SK-N-SH (cell line): ENCODE measurements around the gene ACTR1A. TPM values are rescaled to one million over a fixed set of nuclear protein-coding genes. Genes with fewer than 3 reads are reported as not detected.

ENCODE experiments used
- CTCF ChIA-PET: fragments of 300-600, 350-600 bp; formaldehyde crosslinking; extraction: SDS; loops from one replicate; lab custom pipeline; 2021; lab: Yijun Ruan, JAX
- POLR2A ChIA-PET: fragments of 350-600 bp; sonication (Branson Sonifier 250); formaldehyde crosslinking; extraction: SDS; loops from one replicate; lab custom pipeline; 2020; ENCODE audit warnings: antibody characterized with exemption, inconsistent platforms; lab: Yijun Ruan, JAX
- DNase-seq: peaks from one replicate; pipeline ENCODE4 v3.0.0; 2012
- H2AFZ ChIP-seq: fragments of 200-600 bp; sonication (generic); 2 replicates; pipeline ENCODE4 v1.8.1; 2016; ENCODE audit warnings: antibody characterized with exemption, mild to moderate bottlenecking, low read depth
- H3F3A ChIP-seq: fragments of 200-600 bp; sonication (generic); replicated peaks from 2 replicates; pipeline ENCODE3; 2016; ENCODE audit warnings: antibody characterized with exemption, mild to moderate bottlenecking; ENCODE audit not compliant: insufficient read depth
- H3K27ac ChIP-seq, 2 experiments: fragments of 200-500 bp in 1 of 2; fragments of 200-600 bp in 1 of 2; sonication (Bioruptor generic) in 1 of 2; sonication (generic), shearing (Covaris generic) in 1 of 2; 2 replicates each; pipeline versions ENCODE4 v1.5.1 to v1.6.1; 2014 to 2016; ENCODE audit warnings: low read depth in 2 of 2, inconsistent platforms in 1 of 2, low read length in 1 of 2, mild to moderate bottlenecking in 1 of 2, mixed read lengths in 1 of 2
- H3K27me3 ChIP-seq: fragments of 200-600 bp; sonication (generic), shearing (Covaris generic); 2 replicates; pipeline ENCODE4 v1.6.1; 2016; ENCODE audit warnings: mixed run types; ENCODE audit not compliant: insufficient read depth
- H3K36me3 ChIP-seq, 2 experiments: fragments of 200-500 bp in 1 of 2; fragments of 200-600 bp in 1 of 2; sonication (Bioruptor generic) in 1 of 2; sonication (generic) in 1 of 2; replicated peaks in 1 of 2; 2 replicates each; pipeline versions ENCODE3 to v1.5.1; 2014 to 2016; ENCODE audit warnings: low read length in 1 of 2, mild to moderate bottlenecking in 1 of 2; ENCODE audit not compliant: insufficient read depth in 2 of 2, control insufficient read depth in 1 of 2
- H3K4me1 ChIP-seq, 2 experiments: fragments of 200-500 bp in 1 of 2; fragments of 200-600 bp in 1 of 2; sonication (Bioruptor generic) in 1 of 2; sonication (generic), shearing (Covaris generic) in 1 of 2; 2 replicates each; pipeline versions ENCODE4 v1.5.1 to v1.6.1; 2014 to 2016; ENCODE audit warnings: low read depth in 1 of 2, low read length in 1 of 2, mixed run types in 1 of 2; ENCODE audit not compliant: insufficient read depth in 2 of 2, control insufficient read depth in 1 of 2
- H3K4me2 ChIP-seq: fragments of 200-600 bp; sonication (generic), shearing (Covaris generic); 2 replicates; pipeline ENCODE4 v1.6.1; 2017; ENCODE audit warnings: mixed run types
- H3K4me3 ChIP-seq, 2 experiments: fragments of 200-500 bp in 1 of 2; fragments of 200-600 bp in 1 of 2; sonication (Bioruptor generic) in 1 of 2; sonication (generic), shearing (Covaris generic) in 1 of 2; 2 replicates each; pipeline versions ENCODE4 v1.5.1 to v1.8.1; 2014 to 2016; ENCODE audit warnings: low read depth in 2 of 2, inconsistent platforms in 1 of 2, low read length in 1 of 2, mild to moderate bottlenecking in 1 of 2, mixed read lengths in 1 of 2, moderate library complexity in 1 of 2
- H3K79me2 ChIP-seq: fragments of 200-600 bp; sonication (generic); 2 replicates; pipeline ENCODE4 v1.8.1; 2017; ENCODE audit warnings: mild to moderate bottlenecking; ENCODE audit not compliant: insufficient read depth
- H3K9ac ChIP-seq: fragments of 200-600 bp; sonication (generic); 2 replicates; pipeline ENCODE4 v1.6.1; 2017; ENCODE audit warnings: mixed run types
- H3K9me2 ChIP-seq: fragments of 200-600 bp; sonication (generic); 2 replicates; pipeline ENCODE4 v1.6.1; 2017; ENCODE audit warnings: mixed run types
- H3K9me3 ChIP-seq: fragments of 200-600 bp; sonication (generic); 2 replicates; pipeline ENCODE4 v1.6.1; 2017; ENCODE audit warnings: mixed run types, mild to moderate bottlenecking, moderate library complexity
- H4K20me1 ChIP-seq: fragments of 200-600 bp; sonication (generic); 2 replicates; pipeline ENCODE4 v1.6.1; 2017; ENCODE audit warnings: mild to moderate bottlenecking, mixed run types; ENCODE audit not compliant: insufficient read depth
- GATA2 ChIP-seq: sonication (generic); formaldehyde crosslinking; IDR thresholded peaks from 2 replicates; pipeline ENCODE4 v1.5.0; 2020; ENCODE audit warnings: mild to moderate bottlenecking, missing genetic modification reagents
- IRF3 ChIP-seq: fragments of 150-350 bp; IDR thresholded peaks from 2 replicates; pipeline ENCODE4 v1.6.1; 2016; ENCODE audit warnings: mild to moderate bottlenecking, low read depth, low read length
- MAX ChIP-seq: IDR thresholded peaks from 2 replicates; pipeline ENCODE4 v1.4.0; 2012; ENCODE audit warnings: low read depth
- MXI1 ChIP-seq: IDR thresholded peaks from 2 replicates; pipeline ENCODE4 v1.6.1; 2012; ENCODE audit warnings: mild to moderate bottlenecking, low read depth, low read length, improper control_type of control experiment
- NRF1 ChIP-seq: IDR thresholded peaks from 2 replicates; pipeline ENCODE4 v1.6.1; 2012; ENCODE audit warnings: low read depth, mild to moderate bottlenecking, low read length
- POLR2AphosphoS5 ChIP-seq: IDR thresholded peaks from 2 replicates; pipeline ENCODE4 v1.6.1; 2012; ENCODE audit warnings: low read depth, low read length
- RAD21 ChIP-seq: IDR thresholded peaks from 2 replicates; pipeline ENCODE4 v1.6.1; 2012; ENCODE audit warnings: mild to moderate bottlenecking, low read length
- RCOR1 ChIP-seq: fragments of 150-350 bp; IDR thresholded peaks from 2 replicates; pipeline ENCODE4 v1.6.1; 2017; ENCODE audit warnings: antibody characterized with exemption, low read length
- REST ChIP-seq: IDR thresholded peaks from 2 replicates; pipeline ENCODE4 v1.6.1; 2012; ENCODE audit warnings: mild to moderate bottlenecking, low read depth, low read length, moderate library complexity
- RFX5 ChIP-seq: IDR thresholded peaks from 2 replicates; pipeline ENCODE4 v1.6.1; 2012; ENCODE audit warnings: mild to moderate bottlenecking, improper control_type of control experiment, low read length
- RXRA ChIP-seq: IDR thresholded peaks from 2 replicates; pipeline ENCODE4 v1.4.0; 2012; ENCODE audit warnings: low read depth, mild to moderate bottlenecking, borderline replicate concordance
- SIN3A ChIP-seq: IDR thresholded peaks from 2 replicates; pipeline ENCODE4 v1.6.1; 2012; ENCODE audit warnings: low read depth, mild to moderate bottlenecking, low read length, moderate library complexity, borderline replicate concordance
- TAF1 ChIP-seq: IDR thresholded peaks from 2 replicates; pipeline ENCODE4 v1.6.1; 2012; ENCODE audit warnings: low read depth, mild to moderate bottlenecking, low read length, moderate library complexity, borderline replicate concordance
- TEAD4 ChIP-seq: IDR thresholded peaks from 2 replicates; pipeline ENCODE4 v1.4.0; 2012; ENCODE audit warnings: mild to moderate bottlenecking, borderline replicate concordance; ENCODE audit not compliant: insufficient read depth
- YY1 ChIP-seq: IDR thresholded peaks from 2 replicates; pipeline ENCODE4 v1.4.0; 2012; ENCODE audit warnings: low read depth, mild to moderate bottlenecking
- ZBTB33 ChIP-seq: IDR thresholded peaks from 2 replicates; pipeline ENCODE4 v1.4.0; 2012; ENCODE audit warnings: low read depth, borderline replicate concordance
- WGBS: methylation state at CpG from one replicate; pipeline ENCODE4 v1.1.6; 2017; ENCODE audit warnings: low lambda C conversion rate; 5-methylcytosine and 5-hydroxymethylcytosine counted together
- polyA plus RNA-seq, 3 experiments: library from polyadenylated mRNA; depleted of rRNA; stranded (reverse); fragments of >200 nt; gene quantifications; 2 replicates each; pipeline ENCODE4 v1.2.3, GENCODE V29; 2012
- TF ChIP-seq, protein P1 (sequence below): IDR thresholded peaks from 2 replicates; pipeline ENCODE4 v1.4.0; 2012; ENCODE audit warnings: low read depth, borderline replicate concordance

The ACTR1A gene
- polyA plus RNA-seq, 1 of the 3 experiments (the other 2 are of a cell fraction), result 106 TPM

DNA sequence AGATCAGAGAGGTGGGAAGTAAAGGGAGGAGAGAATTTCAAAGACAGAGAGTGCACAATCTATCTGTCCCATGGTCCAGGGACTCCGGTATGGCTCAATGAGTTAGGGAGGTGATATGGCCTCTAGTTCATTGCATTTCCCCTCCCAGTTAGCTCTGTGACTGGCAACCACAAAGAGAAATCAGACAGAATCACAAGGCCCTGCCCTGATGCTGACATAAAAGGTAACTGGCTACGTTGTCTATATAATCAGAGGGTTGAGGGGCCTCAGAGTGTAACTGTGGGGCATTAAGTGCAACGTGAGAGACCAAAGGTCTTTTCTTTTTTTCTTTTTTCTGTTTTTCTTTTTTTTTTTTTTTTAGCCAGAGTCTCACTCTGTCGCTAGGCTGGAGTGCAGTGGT, 43.9 kb downstream of the ACTR1A start:
- WGBS, result 73% methylated on average over 4 of the region's 4 CpGs
- Histone ChIP-seq H3K36me3 (no peaks in the 10 kb centered on the region), H3K27me3 (no peaks in the 10 kb centered on the region), H3K27ac (no peak overlapping the region), H3K4me2 (no peak overlapping the region), H2AFZ (no peak overlapping the region), H3K4me3 (no peak overlapping the region), H3K9me3 (no peaks in the 10 kb centered on the region), H3K79me2 (no peaks in the 10 kb centered on the region), H3F3A (peaks cover 5% of the 10 kb centered on the region), H3K9me2 (no peaks in the 10 kb centered on the region), H3K9ac (no peak overlapping the region), H3K4me1 (peaks cover 0 to 10% of the 10 kb centered on the region in 2 experiments; a peak in 1 of 4 replicates), H4K20me1 (no peaks in the 10 kb centered on the region)
- POLR2A ChIA-PET, result interaction anchor here (0.8 kb wide), 1 partner anchor 26 kb away, joined by 3 read pairs; the partner anchor contains the start of gene CUEDC2
- DNase-seq, result no peak
- CTCF ChIA-PET, result interaction anchor here (1.5 to 1.8 kb wide), 2 partner anchors 9 to 20 kb away, joined by 4 to 7 read pairs; no protein-coding TSS in a partner anchor
- no peak for TF ChIP-seq GATA2 (CRISPR knock-in tag)
- TF ChIP-seq RFX5, result no peak
- no peak for TF ChIP-seq TAF1
- no peak for TF ChIP-seq YY1
- TF ChIP-seq RCOR1, result no peak
- TF ChIP-seq SIN3A, result no peak
- TF ChIP-seq POLR2AphosphoS5, result no peak
- TF ChIP-seq MXI1, result no peak
- TF ChIP-seq REST, result no peak
- TF ChIP-seq RAD21, result no peak

GRCh38 chr10:102457591-102458150, 44.8 kb downstream of the ACTR1A start:
- no peaks in the 10 kb centered on the region for H3K36me3 ChIP-seq
- TF ChIP-seq NRF1, result no peak
- no peak for TF ChIP-seq IRF3
- TF ChIP-seq TEAD4, result no peak
- no peak for TF ChIP-seq RXRA
- TF ChIP-seq MAX, result no peak
- TF ChIP-seq, protein P1, sequence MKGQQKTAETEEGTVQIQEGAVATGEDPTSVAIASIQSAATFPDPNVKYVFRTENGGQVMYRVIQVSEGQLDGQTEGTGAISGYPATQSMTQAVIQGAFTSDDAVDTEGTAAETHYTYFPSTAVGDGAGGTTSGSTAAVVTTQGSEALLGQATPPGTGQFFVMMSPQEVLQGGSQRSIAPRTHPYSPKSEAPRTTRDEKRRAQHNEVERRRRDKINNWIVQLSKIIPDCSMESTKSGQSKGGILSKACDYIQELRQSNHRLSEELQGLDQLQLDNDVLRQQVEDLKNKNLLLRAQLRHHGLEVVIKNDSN, result no peak
- TF ChIP-seq ZBTB33, result no peak
- TF ChIP-seq POLR2AphosphoS5, result no peak
- TF ChIP-seq, all 33 proteins: peak for 0
- Histone ChIP-seq H3K27ac (no peak overlapping the region), H3K4me2 (no peak overlapping the region), H3K4me1 (peaks cover 0 to 10% of the 10 kb centered on the region in 2 experiments; a peak in 1 of 4 replicates), H4K20me1 (no peaks in the 10 kb centered on the region), H3K9ac (no peak overlapping the region), H3K79me2 (no peaks in the 10 kb centered on the region), H3K27me3 (no peaks in the 10 kb centered on the region), H3K9me3 (no peaks in the 10 kb centered on the region), H3F3A (peaks cover 7% of the 10 kb centered on the region), H2AFZ (no peak overlapping the region), H3K4me3 (no peak overlapping the region), H3K9me2 (no peaks in the 10 kb centered on the region)
- ChIA-PET POLR2A (no interaction called here), CTCF (interaction anchor here (0.8 to 1.8 kb wide), 3 partner anchors 21 to 288 kb away, joined by 3 to 7 read pairs (median 3); no protein-coding TSS in a partner anchor)
- 96% methylated on average over 9 of the region's 9 CpGs for WGBS
- no peak for DNase-seq
